Activated naive CD4-positive, alpha-beta T cell treated with Interleukin-2 at 50 U/mL for 16 hours (primary cell): ENCODE results near the gene RPS2.
A peak's percentile ranks its signal among the peaks of the same experiment; 100 is the strongest.

ENCODE experiments used
- DNase-seq: peaks from one replicate; pipeline ENCODE4 v3.0.0-alpha.2; 2020

Gene RPS2

DNA sequence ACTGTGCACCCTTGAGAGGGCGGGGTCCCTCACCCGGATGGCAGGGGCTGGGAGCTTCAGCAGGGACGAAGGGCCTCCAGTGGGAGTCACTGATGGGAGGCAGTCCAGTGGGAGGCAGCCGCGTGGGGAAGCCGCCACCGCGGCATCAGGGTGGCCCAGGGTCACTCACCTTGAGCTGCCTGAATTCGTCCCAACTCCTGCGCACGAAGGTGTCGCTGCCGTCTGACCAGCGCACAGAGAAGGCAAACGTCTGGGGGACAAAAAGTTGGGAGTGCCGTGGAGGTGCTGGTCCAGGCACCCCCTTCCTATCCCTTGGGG, 16.1 kb upstream of the RPS2 start:
- no peak for DNase-seq

DNA sequence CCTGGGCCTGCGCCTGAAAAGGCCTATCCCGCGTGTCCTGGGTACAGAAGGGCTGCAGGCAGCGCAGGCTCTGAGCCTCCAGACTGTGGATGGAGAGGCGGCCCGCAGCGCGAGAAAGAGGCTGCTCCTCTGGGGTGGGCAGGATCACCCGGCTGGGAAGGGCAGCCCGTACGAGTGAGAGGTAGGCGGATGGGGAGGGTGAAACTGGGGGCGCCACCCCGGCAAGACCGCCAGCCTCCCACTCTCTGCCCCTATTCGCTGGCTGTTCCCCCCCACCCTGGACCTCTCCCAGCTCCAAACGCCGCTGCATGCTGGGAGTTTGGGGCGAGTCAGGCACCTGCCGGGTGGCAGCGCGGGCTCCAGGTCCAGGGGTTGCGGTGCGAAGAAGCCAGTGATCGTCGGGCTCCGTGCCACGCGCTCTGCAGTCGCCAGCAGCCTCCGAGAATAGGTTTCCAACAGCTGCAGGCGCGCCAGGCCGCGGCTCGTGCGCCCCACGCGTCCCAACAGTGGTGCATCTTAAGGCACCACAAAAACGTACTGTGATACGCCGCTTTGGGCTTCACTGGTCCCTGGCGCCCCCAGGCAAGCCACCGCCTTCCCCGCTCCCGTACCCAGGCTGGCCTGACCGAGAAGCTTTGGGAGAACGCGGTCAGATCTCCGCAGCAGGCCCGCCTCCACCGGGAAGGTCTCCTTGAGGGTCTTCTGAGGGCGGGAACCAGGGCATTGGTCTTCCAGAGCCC, 15.6 kb upstream of the RPS2 start:
- DNase-seq, result no peak

DNA sequence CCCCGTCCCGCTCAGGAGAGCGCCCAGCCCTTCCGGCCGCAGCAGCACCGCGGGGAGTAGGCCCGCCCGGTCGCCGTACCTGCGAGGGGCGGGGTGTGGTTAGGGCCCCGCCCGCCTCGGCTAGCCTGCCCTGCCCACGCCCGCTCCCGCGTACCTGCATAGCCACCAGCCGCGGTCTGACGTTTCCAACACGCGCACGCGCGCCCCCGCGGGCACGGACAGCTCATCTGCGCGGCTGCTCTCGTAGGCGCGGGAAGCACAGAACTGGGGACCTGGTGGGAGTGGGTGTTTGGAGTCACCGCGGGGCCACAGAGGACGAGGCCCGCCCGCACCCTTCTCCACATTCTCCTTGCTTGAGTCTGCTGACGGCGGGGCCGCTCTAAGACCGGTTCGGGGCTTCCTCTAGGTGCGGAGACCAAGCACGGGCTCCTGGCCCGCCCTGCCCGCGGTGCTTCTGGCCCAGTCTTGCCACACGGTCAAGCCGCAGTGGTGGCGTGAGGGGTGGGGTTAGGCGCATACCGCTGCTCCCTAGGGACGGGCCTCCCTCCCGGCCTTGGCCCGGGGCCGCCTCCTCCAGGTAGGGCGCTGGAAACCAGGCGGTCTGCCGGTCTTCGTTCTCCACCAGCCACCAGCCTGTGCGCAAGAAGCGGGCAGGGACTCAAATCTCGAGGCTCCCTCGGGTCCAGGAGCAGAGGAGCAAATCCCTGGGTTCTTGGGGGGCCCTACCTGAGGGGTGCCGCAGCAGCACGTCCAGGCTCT, 14.8 kb upstream of the RPS2 start:
- DNase-seq, result peak; percentile 56

DNA sequence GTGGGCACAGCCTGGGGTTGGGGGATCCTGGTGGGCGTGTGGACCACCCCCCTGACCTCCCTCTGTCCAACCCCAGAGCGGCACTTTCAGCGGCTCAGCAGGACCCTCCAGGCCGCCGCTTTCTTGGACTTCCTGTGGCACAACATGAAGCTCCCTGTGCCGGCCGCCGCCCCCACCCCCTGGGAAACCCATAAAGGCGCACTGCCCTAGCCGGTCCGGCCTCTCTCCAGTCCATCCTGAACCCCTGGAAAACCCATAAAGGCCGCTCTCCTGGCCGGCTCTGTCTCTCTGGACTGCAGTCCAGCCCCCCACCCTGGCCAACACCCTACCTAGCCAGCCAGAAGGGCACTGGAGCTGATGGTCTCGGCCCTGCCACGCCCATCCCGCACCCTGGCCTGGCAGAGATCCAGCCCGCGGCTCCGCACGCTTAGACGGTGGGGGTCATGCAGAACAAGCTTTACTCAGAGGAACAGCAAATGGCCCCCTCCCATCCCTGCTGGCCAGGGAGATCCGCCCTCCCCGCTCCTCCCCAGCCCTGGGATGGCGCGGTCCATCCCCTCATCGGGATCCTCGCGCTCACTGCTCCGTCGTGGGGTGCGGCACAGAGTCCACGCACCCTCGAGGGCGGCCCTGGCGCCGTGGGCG, 14.0 kb upstream of the RPS2 start:
- DNase-seq, result no peak

DNA sequence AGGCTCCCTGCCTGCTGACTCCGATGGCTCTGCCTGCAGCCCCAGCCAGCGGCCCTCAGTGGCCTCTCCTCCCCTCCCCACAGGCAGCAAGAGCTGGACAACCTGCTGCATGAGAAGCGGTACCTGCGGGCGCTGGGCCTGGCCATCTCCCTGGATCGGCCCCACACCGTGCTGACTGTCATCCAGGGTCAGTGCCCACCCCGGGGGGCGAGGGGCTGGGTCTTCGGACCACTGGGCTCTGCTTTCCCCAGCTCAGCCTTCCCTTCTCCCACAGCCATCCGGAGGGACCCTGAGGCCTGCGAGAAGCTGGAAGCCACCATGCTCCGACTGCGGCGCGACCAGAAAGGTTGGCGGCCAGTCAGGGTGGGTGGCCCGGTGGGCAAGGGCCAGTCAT, 13.2 kb upstream of the RPS2 start:
- DNase-seq, result no peak

DNA sequence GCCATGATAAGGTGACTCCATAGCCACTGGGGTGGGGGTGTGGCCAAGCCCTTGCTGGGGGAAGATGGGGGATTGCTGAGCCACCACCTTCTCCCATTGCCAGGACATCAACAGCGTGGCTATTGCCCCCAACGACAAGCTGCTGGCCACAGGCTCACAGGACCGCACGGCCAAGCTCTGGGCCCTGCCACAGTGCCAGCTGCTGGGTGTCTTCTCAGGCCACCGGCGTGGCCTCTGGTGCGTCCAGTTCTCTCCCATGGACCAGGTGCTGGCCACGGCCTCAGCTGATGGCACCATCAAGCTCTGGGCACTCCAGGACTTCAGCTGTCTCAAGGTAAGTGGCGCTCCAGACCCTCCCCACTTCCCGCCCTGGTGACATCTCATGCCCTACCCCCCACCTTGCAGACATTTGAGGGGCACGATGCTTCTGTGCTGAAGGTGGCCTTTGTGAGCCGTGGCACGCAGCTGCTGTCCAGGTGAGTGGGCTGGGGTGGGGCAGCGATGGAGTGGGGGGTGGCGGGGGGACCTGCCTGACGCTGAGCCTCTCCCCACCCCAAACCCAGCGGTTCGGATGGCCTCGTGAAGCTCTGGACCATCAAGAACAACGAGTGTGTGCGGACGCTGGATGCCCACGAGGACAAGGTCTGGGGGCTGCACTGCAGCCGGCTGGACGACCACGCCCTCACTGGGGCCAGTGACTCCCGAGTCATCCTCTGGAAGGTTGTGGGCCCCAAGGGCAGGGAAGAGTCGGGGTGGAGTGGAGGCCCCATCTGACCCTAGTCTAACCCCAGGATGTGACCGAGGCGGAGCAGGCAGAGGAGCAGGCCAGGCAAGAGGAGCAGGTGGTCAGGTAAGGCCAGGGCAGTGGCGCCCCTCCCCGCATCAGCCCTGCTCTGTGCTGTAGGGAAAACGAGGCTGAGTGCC, 12.6 kb upstream of the RPS2 start:
- DNase-seq, result no peak

DNA sequence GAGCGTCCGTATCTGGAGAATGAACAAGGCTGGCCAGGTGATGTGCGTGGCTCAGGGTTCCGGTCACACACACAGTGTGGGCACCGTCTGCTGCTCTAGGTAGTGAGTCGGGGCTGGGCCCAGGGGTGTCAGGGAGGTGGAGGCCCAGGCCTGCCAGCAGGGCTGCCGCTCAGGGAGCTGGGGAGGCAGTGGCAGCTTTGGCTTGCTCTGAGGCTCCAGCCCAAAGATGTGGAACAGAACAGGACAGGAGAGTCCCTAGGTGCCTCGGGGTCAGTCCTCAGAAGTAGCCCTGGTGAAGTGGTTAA, 11.5 kb upstream of the RPS2 start:
- no peak for DNase-seq

DNA sequence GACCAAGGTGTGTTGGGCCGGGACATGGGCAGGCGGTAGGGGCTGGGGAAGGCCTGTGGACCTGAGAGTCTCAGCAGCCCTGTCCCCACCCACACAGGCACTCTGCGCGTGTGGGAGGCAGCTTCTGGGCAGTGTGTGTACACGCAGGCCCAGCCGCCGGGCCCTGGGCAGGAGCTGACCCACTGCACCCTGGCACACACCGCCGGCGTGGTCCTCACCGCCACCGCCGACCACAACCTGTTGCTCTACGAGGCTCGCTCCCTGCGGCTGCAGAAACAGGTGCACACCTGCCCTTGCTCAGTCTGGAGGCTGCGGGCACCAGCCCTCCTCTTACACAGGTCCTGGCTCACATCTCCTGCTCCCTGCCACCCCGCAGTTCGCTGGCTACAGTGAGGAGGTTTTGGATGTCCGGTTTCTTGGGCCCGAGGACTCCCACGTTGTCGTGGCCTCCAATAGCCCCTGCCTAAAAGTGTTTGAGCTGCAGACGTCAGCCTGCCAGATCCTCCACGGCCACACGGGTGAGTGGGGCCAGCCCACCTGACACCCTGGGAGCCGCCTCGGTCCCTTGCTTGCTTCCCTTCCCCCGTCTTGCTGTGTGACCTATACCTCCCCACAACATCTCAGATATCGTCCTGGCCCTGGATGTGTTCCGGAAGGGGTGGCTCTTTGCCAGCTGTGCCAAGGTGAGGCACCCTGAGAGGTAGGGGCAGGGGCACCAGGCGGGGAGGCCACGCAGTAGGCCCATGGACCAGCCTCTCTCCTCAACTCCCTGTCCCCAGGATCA, 11.0 kb upstream of the RPS2 start:
- no peak for DNase-seq

DNA sequence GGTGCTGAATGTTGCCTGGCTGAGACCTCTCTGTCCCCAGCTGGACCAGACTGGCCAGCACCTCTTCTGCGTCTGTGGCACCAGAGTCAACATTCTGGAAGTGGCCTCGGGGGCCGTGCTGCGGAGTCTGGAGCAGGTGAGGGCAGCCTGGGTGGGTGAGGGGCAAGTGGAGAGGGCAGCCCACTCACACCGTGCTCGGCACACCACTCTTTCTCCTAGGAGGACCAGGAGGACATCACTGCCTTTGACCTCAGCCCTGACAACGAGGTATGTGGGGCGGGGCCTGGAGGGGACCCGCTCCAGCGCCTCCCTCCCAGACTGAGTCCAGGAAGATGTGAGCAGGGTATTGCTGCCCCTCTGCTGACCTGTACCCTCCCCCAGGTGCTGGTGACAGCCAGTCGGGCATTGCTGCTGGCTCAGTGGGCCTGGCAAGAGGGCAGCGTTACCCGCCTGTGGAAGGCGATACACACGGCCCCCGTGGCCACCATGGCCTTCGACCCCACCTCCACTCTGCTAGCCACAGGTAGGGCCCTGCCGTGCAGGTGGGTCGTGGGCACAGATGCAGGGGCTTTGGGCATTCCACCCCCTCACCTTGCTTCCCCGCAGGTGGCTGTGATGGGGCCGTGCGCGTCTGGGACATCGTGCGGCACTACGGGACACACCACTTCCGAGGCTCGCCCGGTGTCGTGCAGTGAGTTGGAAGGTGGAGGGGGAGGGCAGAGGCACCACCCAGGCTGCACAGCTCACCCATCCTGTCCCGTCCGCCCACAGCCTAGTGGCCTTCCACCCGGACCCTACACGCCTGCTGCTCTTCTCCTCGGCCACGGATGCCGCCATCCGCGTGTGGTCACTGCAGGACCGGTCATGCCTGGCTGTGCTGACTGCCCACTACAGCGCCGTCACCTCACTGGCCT, 9.8 kb upstream of the RPS2 start:
- DNase-seq, result no peak

DNA sequence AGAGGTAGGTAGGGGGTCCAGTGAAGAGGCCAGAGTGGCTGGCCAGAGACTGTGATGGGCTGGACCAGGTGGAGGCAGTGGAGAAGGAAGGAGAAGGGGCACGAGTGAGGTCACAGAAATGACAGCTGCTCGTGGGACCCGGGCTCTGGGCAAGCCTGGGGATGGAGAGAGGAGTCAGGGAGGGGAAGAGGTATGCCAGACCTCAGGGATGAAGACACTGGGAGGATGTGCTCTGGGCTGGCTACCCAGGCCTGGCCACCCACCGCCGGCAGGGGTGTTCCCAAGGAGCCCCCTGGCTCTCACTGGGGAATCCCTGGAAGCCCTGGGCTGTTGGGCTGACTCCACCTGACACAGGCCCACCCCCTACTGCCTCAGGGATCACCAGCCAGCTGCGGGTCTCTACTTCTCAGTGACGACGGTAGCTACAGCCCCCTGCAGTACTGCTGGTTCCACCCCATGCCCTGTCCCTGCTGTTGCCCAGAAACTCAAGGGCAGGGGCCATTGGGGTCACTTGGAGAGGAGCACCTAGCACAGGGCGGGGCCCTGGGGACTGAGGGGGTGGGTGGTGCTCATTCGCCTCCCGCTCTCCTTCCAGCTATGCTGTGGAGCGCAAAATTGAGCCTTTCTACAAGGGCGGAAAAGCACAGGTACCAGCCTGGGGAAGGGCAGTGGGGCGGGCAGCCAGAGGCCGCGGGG, 9.0 kb upstream of the RPS2 start:
- DNase-seq, result no peak

DNA sequence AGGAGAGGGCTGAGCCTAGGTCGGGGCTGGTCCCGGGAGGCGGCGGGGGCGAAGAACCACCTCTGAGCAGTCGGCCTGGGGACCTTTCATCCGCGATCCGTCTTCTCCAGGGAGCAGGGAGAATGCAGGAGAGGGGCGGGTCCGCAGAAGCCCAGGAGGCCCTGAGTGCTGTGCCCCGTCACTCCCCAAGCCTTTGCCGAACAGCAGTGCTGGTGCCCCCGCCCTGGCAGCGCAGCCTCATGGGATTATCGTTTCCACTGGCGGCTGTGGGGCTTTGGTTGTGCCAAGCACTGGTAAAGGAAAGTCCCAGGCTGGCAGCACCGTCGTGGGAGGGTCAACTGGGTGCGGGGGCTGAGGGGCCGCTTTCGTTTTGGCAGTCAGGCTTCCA, 7.9 kb upstream of the RPS2 start:
- no peak for DNase-seq

DNA sequence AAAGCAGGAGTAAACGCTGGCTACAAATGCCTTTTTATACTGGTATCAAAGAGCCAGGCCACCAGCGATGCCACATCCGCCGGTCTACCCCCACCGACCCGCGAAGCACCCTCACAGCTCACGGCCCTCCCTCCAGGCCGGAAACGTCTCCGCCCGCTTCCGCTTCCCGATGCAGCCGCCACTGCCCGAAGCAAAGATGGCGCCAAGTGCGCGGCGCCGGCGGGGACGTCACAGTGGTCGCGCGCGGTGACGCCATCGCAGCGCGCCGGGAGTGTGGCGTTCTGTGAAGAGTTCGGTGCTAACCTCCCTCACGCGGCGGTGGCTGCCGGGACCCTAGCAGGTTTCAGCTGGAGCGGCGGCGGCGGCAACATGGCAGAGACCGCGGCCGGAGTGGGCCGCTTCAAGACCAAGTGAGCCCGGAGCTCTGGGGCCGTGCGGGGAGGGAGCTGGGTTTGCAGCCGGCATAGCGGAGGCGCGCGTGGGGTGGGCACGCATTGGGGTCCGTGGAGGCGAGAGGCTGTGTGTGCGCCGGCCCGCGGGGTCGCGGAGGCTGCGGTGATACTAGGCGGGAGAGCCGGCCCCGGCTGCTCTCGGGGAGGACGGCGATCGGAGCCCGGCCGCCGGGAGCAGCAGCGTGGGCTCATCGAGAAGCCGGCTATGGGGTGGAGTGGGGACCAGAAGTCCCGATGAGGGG, 7.3 kb upstream of the RPS2 start, which contains the start of gene TBL3:
Gene TBL3, plus strand, starts transcription at position 258 of the 694 bp plus-strand sequence. Its CDS starts 112 bp downstream, at position 370.
- DNase-seq, result peak; percentile 97

DNA sequence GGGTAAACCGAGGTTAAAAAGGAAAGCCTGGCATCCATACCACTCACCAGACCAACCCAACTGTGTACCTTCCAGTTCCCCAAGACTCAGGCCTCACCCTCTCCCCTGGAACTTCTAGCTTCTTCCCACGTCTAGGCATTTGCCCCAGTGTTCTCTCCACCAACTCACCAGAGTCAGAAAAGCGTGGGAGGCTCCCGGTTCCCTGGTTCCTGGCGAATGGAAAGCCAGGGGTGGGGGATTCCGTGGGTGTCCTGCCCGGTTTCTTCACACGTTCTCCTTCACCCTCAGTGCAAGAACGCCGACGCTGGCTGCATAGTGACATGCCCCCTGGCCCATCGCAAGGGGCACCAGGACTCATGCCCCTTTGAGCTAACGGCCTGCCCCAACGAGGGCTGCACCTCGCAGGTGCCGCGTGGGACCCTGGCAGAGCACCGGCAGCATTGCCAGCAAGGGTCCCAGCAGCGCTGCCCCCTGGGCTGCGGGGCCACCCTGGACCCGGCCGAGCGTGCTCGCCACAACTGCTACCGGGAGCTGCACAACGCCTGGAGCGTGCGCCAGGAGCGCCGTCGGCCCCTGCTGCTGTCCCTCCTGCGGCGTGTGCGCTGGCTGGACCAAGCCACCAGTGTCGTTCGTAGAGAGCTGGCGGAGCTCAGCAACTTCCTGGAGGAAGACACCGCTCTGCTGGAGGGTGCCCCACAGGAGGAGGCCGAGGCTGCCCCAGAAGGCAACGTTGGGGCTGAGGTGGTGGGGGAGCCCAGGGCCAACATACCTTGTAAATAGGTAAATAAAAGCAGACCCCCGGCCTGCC, 3.7 kb upstream of the RPS2 start:
- DNase-seq, result no peak

DNA sequence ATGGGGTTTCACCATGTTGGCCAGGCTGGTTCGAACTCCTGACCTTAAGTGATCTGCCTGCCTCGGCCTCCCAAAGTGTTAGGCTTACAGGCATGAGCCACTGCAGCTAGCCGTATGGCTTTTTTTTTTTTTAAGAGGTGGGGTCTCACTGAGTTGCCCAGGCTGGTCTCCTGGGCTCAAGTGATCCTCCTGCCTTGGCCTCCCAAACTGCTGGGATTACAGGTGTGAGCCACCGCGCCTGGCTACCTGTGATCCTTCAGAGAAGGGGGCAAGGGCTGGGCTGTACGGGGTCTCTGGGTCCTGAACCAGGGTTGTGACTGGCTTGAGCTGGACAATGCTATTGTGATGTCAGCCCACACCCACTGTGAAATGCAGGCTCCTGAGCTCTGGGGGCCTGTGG, 1.8 kb upstream of the RPS2 start, which contains the start of gene RNF151:
Gene RNF151, plus strand, starts transcription at position 397 of the 400 bp plus-strand sequence. CDS start 26 bp downstream, outside the sequence.
- no peak for DNase-seq

DNA sequence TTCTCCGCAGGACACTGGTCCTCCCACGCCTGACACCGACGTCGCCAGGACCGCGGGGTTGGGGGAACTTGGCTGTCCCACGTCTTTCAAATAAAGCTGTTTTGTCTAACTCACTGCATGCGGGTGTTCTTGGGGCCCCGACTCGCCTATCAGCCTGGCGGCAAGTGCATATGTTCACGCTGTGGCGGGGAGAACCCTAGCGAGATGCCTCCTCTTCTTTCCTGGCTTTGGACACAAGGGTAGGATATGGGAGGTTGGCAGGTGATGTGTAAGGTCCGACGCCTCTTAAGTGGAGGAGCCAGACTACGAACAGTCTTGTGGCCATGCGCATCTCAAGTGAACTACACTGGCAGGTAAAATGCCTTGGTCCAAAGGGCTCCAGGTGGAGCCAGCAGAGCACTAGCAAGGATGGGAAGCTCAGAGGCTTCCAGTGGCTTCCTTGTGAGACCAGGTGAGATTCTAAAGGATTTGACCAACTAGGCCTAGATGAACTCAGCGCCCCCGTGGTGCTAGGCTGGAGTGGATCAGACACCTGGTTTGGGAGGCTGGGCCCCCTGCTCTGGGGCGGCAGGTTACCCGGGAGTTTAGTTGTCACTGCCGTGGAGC, 873 bp upstream of the RPS2 start:
- DNase-seq, result no peak

DNA sequence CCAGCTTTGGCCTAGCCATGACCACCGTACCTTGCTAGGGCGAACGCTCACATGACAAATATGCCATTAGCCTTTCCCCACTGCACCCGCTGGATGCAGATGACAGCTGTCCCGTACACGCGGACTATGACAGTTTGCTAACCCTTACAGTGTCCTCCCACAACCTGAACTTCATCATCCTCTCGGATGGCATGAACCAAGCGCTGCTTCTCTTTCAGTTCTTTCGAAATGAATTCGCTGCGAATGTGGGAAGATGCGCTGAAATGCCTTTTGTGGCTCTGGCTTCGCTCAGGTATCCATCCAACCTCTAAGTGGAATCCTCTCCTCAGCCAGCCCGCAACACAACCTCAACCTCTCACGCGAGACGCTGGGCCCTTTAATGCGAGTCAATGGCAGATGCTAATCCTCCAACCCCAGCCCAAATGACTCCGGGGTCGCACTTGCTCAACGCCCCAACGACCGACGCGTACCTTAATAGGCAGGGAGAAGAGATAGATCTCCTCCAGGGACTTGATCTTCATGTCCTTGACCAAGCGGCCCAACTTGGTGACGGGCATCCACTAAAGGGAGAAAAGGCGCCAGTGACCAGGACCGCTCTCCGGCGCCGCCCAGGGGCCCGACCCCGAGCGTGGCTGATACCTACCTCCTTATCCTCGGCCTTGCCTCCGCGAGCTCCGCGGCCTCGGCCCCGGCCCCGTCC, 670 bp downstream of the RPS2 start:
- DNase-seq, result peak; percentile 45
